Fibroblast of lung (primary cell): ENCODE results near the gene COL8A2. TPM values are rescaled to one million over a fixed set of nuclear protein-coding genes. Genes with fewer than 3 reads are reported as not detected.

Source experiments
- DNase-seq, 2 donors: peaks; one replicate each; pipeline versions ENCODE4 v3.0.0 to v3.0.0-alpha.2; 2010; ENCODE audit warnings: low read depth in 2 of 2
- H2AFZ ChIP-seq: 2 replicates; pipeline ENCODE4 v1.5.1; 2012; ENCODE audit warnings: low read length, control low read depth, inconsistent platforms
- H3K27ac ChIP-seq: 2 replicates; pipeline ENCODE4 v1.5.1; 2011; ENCODE audit warnings: low read length, control low read depth; ENCODE audit not compliant: insufficient read depth
- H3K27me3 ChIP-seq: 2 replicates; pipeline ENCODE4 v1.5.1; 2011; ENCODE audit warnings: mild to moderate bottlenecking, low read length; ENCODE audit not compliant: control insufficient read depth, insufficient read depth
- H3K36me3 ChIP-seq: 2 replicates; pipeline ENCODE4 v1.5.1; 2011; ENCODE audit warnings: low read length; ENCODE audit not compliant: control insufficient read depth, insufficient read depth
- H3K4me1 ChIP-seq: 2 replicates; pipeline ENCODE4 v1.5.1; 2011; ENCODE audit warnings: low read length; ENCODE audit not compliant: control insufficient read depth, insufficient read depth; ENCODE audit errors: extremely low read depth
- H3K4me2 ChIP-seq: 2 replicates; pipeline ENCODE4 v1.5.1; 2011; ENCODE audit warnings: low read length, control low read depth; ENCODE audit not compliant: insufficient read depth; ENCODE audit errors: extremely low read depth
- H3K4me3 ChIP-seq, 4 experiments: fragments of 200-600 bp in 1 of 4; sonication (generic) in 1 of 4; replicated peaks in 1 of 4; 2 replicates each; pipeline ENCODE4 v1.5.1; 2011 to 2016; ENCODE audit warnings: low read length in 4 of 4, low read depth in 3 of 4, mild to moderate bottlenecking in 3 of 4, control low read depth in 2 of 4, inconsistent platforms in 1 of 4, mixed read lengths in 1 of 4; ENCODE audit not compliant: insufficient read depth in 1 of 4; ENCODE audit errors: control extremely low read depth in 1 of 4
- H3K79me2 ChIP-seq: 2 replicates; pipeline ENCODE4 v1.5.1; 2012; ENCODE audit warnings: mild to moderate bottlenecking, low read length, inconsistent platforms; ENCODE audit not compliant: control insufficient read depth, insufficient read depth
- H3K9ac ChIP-seq: 2 replicates; pipeline ENCODE4 v1.5.1; 2011; ENCODE audit warnings: mild to moderate bottlenecking, low read length, control low read depth; ENCODE audit not compliant: insufficient read depth
- H3K9me3 ChIP-seq: 2 replicates; pipeline ENCODE4 v1.5.1; 2012; ENCODE audit warnings: low read depth, low read length; ENCODE audit not compliant: control insufficient read depth, insufficient read depth
- H4K20me1 ChIP-seq: 2 replicates; pipeline ENCODE4 v1.5.1; 2011; ENCODE audit warnings: low read length; ENCODE audit not compliant: control insufficient read depth, insufficient read depth; ENCODE audit errors: extremely low read depth
- CTCF ChIP-seq, 2 donors: IDR thresholded peaks in 1 of 2; conservative IDR thresholded peaks in 1 of 2; 1 replicate in 1 of 2; 2 replicates in 1 of 2; pipeline ENCODE4 v1.5.1; 2011 to 2012; ENCODE audit warnings: low read length in 2 of 2, control low read depth in 1 of 2, inconsistent platforms in 1 of 2, low read depth in 1 of 2, mild to moderate bottlenecking in 1 of 2
- EZH2 ChIP-seq: IDR thresholded peaks from 2 replicates; pipeline ENCODE4 v1.5.1; 2012; ENCODE audit warnings: low read length, control low read depth, mild to moderate bottlenecking; ENCODE audit errors: missing control alignments
- polyA plus RNA-seq, 2 donors: library from polyadenylated mRNA; depleted of rRNA in 1 of 2; stranded (reverse) in 1 of 2; unstranded in 1 of 2; fragments of >200 nt; gene quantifications; 2 replicates each; pipeline ENCODE4 v1.2.1, GENCODE V29; 2011 to 2012; ENCODE audit warnings: missing spikeins in 1 of 2
- total RNA-seq: library from RNA; depleted of rRNA; stranded (reverse); fragments of >200 nt; gene quantifications from 2 replicates; pipeline ENCODE4 v1.2.1, GENCODE V29; 2014

Gene COL8A2
- total and polyA plus RNA-seq, 2 donors (not counting 1 experiment from before 2014, with no cell fraction given): 2.9 to 31.0 TPM

GRCh38 chr1:36107394-36107793, 17.6 kb downstream of the COL8A2 start:
- no peak for TF ChIP-seq EZH2
- TF ChIP-seq CTCF (conservative IDR thresholded peaks at IDR 0.05 in 1 of 2, IDR thresholded peaks at IDR 0.05 in 1 of 2; ENCODE audit: low read depth in 1 of 2, low read length in 2 of 2): no peak
- H3K79me2 ChIP-seq: no peaks in the 10 kb centered on the region
- no peak overlapping the region for H2AFZ ChIP-seq
- no peak overlapping the region for H3K4me2 ChIP-seq
- no peaks in the 10 kb centered on the region for H4K20me1 ChIP-seq
- no peaks in the 10 kb centered on the region for H3K27me3 ChIP-seq
- no peak for DNase-seq
- H3K9me3 ChIP-seq: no peaks in the 10 kb centered on the region
- no peaks in the 10 kb centered on the region for H3K36me3 ChIP-seq
- H3K9ac ChIP-seq: no peak overlapping the region
- H3K4me3 ChIP-seq: no peak overlapping the region
- H3K4me1 ChIP-seq: peaks cover 3% of the 10 kb centered on the region
- H3K27ac ChIP-seq: no peak overlapping the region

- H3K4me1 ChIP-seq: peaks cover 3% of the 10 kb centered on the region
- TF ChIP-seq EZH2 (no peak), CTCF (conservative IDR thresholded peaks at IDR 0.05 in 1 of 2, IDR thresholded peaks at IDR 0.05 in 1 of 2; ENCODE audit: low read depth in 1 of 2, low read length in 2 of 2) (no peak)
- H3K9me3 ChIP-seq: no peaks in the 10 kb centered on the region
- no peak overlapping the region for H3K4me3 ChIP-seq
- H3K79me2 ChIP-seq: no peaks in the 10 kb centered on the region
- DNase-seq: no peak
- no peak overlapping the region for H3K9ac ChIP-seq
- H3K27me3 ChIP-seq: no peaks in the 10 kb centered on the region
- no peak overlapping the region for H2AFZ ChIP-seq
- no peaks in the 10 kb centered on the region for H4K20me1 ChIP-seq
- H3K4me2 ChIP-seq: no peak overlapping the region
- H3K27ac ChIP-seq: no peak overlapping the region
- no peaks in the 10 kb centered on the region for H3K36me3 ChIP-seq
Observed at GRCh38 chr1:36106269-36106668, 18.8 kb downstream of the COL8A2 start.

- H2AFZ ChIP-seq: no peak overlapping the region
- DNase-seq: no peak
Observed at GRCh38 chr1:36101546-36101945, 23.5 kb downstream of the COL8A2 start.

More at GRCh38 chr1:36101546-36101945, 23.5 kb downstream of the COL8A2 start:
- Histone ChIP-seq H4K20me1 (no peaks in the 10 kb centered on the region), H3K9ac (no peak overlapping the region), H3K79me2 (no peaks in the 10 kb centered on the region), H3K9me3 (no peaks in the 10 kb centered on the region), H3K27ac (no peak overlapping the region), H3K4me2 (no peak overlapping the region), H3K27me3 (no peaks in the 10 kb centered on the region), H3K4me1 (peaks cover 2% of the 10 kb centered on the region), H3K4me3 (no peak overlapping the region), H3K36me3 (no peaks in the 10 kb centered on the region)
- TF ChIP-seq EZH2 (no peak), CTCF (conservative IDR thresholded peaks at IDR 0.05 in 1 of 2, IDR thresholded peaks at IDR 0.05 in 1 of 2; ENCODE audit: low read depth in 1 of 2, low read length in 2 of 2) (no peak)
